Measurements from ENCODE around the gene RAMP3.
"Not testable (repeated sequence)": the region's sequence is repeated elsewhere in the genome, so short reads cannot be mapped to it uniquely, and the experiment has no call there.

RAMP3 gene

DNA sequence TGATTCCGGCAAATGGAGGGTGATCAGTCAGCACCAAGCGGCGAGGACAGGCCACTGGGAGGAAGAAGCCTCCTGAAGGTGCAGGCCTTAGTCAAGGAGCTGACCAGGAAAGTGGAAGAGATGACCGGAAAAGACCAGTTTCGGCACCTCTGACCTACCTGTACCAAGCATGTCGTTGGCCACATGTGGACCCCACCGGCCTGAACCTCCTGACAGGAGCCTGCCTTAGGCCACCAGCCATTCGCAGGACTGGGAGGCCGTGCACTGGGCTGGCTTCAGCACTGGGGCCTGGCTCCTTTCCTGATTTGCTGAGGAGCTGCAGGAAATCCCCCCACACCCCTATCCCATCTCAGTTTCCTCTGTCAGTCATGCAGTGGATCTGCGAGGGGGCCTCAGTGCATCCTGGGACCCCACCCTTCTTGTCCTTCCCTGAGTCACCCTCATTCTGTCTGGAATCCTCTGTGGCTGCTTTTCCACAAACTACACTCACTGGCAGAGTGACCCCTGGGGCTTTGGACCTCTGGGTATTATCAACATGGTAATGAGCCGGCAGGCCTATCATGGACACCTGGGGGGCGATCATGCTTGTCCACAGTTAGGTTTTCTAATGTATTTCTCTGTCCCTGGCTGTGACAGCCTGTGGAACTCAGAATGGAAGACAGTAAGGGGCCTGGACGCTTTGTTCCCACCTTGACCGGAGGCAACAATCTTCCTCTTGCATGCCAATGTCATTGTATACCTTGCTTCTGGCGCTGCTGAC lies 33.0 kb downstream of the RAMP3 start:
- no peak for DNase-seq

DNA sequence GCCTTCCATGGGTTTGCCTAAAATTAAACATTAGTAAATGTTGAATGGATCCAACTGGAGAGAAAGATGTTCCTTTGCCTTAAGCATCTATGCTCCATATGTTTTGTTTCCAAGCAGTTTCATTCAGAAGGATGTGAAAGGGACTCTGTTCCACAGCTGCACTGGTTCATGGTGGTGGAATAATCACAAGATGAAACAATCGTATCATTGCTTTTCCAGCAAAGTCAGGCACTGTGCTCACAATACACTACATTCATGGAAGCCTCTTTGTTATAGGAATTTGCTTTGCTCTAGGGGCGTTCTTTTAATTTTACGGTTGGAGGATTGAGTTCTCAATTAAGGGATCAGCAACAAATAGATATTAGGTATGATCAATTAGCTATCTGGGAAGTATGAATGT lies 33.8 kb downstream of the RAMP3 start:
- DNase-seq, result peak in 13 of 51 donors; percentile 5 to 69 (median 31)

DNA sequence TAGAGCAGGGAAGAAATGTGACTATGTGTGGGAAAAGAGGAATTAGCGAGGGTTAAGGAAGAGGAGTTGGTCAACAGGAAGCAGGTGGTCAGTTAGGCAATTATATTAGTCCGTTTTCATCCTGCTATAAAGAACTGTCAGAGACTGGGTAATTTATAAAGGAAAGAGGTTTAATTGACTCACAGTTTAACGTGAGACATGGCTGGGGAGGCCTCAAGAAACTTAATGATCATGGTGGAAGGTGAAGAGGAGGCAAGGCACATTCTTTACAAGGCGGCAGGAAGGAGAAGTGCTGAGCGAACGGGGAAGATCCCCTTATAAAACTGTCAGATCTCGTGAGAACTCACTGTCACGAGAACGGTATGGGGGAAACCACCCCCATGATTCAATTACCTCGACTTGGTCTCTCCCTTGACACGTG lies 35.0 kb downstream of the RAMP3 start:
- no peak for DNase-seq

DNA sequence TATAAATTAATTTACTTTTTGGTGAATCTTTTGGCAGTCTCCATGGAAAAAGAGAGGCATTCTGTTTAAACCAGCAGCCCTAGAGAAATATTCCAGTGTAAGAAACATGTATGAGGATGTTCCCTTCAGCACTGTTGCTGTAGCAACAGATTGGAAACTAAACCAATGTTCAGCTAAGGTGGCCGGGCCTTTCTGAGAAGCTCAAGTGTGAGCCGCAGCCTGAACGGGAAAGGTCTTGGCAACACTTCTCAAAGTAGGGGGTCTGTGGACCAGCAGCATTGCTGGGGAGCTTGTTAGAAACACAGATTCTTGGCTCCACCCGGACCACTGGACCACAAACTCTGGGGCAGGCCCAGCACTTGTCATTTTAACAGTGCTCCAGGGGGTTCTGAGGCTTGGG lies 36.2 kb downstream of the RAMP3 start:
- DNase-seq, result peak in 1 of 51 donors; percentile 5

DNA sequence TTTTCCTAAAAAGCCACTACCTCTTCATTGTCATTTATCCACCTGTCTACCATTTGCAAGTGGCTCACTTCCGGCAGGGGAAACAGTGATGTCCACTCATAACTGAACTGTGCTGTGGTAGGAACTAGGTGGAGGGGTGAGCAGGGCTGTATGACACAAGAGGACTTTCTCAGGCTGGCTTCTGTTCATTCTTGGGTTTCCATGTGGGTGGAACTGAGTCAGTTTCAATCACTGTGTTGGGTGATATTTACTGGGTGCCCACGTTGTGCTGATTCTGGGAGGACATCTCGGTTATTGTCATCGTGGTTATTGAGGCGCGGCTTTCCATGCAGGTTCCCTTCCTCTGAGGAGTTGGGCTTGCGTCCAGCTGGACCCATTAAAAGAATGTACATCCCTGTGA lies 38.8 kb downstream of the RAMP3 start:
- peak in 1 of 51 donors; percentile 33 for DNase-seq

DNA sequence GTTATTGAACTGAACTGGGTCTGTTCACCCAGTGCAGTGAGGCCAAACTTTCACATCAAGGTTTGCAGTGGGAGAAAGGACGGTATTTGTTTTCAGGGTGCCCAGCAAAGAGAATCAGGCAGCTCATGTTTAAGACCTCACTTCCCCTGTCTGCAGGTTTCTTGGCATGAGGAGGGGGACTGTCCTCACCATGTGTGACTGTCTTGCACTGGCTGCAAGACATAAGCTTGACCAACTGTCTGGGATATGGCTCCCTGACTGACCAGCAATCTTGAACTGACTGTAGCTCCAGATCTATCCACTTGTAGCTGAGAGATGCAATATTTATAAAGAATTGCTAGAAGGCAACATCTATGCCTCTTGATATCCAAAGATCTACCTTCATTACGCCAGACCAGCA lies 39.9 kb downstream of the RAMP3 start:
- DNase-seq, result no peak

DNA sequence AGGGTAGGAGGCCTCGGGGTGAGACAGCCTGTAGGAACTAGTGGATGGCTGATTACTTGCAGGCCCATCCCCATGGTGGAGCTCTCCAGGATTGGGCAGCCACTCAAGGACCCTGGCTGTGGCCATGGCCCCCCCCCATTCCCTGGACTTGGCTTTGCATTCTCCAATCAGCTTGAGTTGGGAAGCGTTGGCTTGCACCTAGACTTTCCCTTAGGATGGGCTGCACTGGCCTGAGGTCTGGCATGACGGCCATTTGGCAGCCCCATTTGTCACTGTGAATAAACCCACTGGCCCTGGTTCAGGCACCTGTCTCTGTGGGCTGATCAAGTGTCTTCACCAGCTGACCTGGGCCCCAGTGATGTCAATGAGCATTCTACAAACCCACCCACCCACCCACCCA lies 41.4 kb downstream of the RAMP3 start:
- DNase-seq, result no peak

DNA sequence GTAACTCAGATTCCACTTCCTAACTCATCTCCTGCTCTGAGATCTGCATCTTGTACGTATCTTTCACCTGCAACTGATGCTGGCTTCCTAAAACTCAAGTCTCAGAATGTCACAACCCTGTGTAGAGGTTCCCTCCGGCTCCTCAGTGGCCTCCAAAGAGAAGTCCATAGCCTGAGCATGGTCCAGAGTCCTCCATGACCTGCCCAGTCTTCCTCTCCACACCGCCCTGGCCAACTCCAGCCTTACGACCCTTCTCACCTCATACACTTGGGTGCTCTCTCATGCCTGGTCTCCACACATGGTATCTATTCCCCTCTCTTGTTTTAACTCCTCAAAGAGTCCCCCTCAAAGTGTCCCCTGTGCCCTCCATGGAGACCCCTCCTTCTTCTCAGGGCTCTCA lies 41.9 kb downstream of the RAMP3 start:
- DNase-seq, result no peak

DNA sequence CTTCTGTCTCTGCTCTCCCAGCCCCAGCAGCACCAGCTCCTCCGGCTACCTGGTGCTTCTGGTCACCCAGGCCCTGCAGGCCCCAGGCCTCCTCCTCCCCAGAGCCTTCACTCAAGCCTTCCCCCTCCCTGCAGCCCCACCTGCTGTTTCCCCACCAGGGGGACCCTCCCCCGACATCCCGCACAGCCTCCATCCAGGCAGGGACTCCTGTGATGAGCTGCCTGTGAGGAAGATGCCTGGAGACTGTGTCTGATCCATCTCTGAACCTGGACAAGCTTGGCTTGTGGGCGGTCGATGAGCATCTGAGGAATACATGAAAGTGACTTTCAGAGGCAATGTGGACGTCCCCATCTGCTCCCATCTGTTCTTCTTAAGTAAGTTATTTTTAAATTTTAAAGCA lies 45.0 kb downstream of the RAMP3 start:
- peak in 1 of 51 donors; percentile 29 for DNase-seq

DNA sequence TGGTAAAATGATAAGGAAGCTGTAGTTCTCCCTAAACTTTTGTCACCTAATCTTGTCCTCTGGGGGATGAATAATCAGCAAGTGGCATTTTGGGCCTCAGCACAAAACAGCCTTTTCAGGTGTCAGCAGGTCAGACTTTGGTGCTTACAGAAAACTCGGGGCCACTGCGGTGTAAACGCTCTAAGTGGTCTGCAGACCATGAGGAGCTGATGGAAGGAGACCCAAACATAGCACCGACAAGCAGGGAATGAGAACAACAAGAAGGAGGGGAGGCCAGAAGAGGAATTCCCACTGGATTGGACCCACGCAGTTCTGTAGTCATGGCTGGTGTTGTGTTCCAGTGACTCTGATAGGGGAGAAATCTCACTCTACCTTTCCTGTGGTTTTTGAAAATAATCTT lies 45.4 kb downstream of the RAMP3 start:
- no peak for DNase-seq

DNA sequence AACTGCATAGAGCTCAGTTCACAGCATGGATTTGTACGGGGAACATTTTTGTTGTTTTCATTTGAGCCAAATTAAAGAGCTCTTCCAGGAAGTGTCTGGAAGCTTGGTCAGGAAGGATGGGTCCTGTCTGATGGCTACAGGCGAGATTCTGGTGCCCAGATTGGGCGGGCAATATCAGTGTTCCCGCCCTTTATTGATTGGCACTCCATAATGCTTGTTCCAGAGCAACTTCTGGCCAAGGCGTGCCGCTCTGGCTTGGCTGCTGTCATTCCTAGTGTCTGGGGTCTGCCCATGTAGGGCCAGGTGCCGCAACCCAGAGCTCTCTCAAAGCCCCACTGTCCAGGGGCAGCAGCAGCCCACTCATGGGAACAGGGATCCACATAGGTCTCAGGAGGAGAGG lies 45.9 kb downstream of the RAMP3 start:
- no peak for DNase-seq

DNA sequence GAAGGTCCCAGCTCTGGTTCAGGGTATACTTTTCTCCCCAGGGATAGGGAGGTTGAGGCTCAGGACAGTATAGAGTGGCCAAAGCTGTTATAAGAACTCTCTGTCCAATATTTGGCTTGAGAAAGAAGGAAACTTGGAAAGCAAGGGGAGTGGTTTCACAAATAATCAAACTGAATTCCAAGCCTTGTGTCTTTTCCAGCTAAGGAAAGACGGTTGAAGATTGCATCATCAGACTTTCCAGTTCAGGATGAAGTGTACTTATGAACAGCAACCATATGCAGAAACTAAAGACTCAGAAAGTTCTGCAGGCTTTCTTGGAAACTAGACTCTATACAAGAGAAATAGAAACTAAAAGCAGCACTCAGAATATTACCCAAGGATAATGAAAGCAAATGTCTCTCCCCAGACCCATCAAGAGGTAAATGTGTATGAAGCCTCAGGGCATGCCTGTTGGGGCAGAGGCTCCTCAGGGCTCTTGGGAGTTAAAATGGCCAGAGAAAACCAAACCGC lies 46.4 kb downstream of the RAMP3 start:
- no peak for DNase-seq

DNA sequence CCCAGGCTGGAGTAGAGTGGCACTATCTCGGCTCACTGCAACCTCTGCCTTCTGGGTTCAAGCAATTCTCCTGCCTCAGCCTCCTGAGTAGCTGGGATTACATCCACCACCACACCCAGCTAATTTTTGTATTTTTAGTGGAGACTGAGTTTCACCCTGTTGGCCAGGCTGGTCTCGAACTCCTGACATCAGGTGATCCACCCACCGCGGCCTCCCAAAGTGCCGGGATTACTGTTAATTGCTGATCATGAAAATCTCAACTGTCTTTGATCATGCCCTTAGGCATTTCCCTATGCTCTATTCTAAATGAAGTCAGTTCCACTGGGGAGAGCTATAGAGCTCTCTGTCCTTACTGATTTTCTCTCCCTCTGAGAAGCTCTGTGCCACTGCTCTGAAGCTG lies 48.7 kb downstream of the RAMP3 start:
- DNase-seq, result not testable (repeated sequence)

DNA sequence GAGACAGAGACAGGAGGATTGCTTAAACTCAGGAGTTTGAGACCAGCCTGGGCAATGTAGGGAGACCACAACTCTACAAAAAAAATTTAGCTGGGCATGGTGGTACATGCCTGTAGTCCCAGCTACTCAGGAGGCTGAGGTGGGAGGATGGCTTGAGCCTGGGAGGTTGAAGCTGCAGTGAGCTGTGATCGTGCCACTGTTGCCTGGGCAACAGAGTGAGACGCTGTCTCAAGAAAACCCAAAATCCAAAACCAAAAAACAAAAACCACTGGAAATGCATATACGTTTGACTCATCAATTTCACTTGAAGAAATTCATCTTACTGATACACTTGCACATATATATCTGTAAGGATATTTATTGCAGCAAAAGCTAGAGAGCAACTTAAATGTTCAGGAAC lies 52.3 kb downstream of the RAMP3 start:
- not testable (repeated sequence) for DNase-seq

DNA sequence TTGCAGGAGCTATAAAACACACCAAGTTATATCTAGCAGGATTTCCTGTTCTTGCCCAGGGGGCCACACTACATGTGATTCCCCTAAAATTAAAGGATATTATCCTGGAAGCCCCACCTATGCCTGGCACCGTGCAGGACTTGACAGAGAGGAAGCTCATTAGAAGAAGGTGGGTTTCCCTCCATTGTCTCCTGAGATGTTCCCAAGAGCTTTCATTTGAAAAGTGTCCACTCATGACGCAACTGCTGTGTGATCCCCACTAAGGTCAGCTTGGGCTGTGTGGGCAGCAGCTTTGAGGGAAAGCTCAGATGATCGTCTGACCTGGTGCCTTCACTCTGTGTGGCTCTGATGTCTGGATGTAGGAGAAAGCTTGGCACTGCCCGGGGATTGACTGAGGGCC lies 53.5 kb downstream of the RAMP3 start:
- DNase-seq, result no peak

DNA sequence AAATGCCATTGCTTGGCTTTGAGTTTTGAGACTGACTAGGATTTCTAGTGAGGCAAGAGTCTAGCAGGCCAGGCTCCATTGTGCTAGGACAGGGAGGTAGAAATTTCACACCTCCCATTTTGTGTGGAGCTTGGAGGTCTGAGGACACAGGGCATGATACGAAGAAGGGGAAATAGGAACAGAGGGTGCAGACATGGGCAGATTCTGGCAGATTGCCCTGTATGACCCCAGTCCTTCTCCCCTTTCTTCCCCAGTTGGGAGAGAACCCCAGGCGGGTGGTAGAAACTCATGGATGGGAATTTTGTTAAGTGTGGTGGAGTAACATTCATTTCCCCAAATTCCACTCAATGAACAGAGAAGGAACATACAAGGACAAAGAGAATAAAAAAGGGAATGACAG lies 54.4 kb downstream of the RAMP3 start:
- DNase-seq, result no peak

DNA sequence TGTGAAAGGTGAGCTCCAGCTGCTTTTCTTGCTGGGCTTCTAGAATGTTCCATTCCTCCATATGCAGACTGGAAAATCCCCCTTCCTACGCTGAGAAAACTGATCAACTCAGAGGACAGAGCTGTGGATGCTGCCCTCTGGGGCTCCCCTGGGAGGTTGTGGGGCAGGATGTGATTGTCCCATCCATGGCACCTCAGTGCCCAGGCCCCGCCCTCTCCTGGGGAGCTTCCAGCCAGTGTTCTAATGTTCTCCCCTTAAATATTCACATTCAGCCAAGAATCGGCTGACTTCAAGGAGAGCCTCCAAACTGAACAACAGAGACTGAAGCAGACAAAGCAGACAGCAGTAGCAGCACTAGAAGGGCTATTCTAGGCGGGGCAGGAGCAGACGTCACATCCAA lies 55.0 kb downstream of the RAMP3 start:
- no peak for DNase-seq

DNA sequence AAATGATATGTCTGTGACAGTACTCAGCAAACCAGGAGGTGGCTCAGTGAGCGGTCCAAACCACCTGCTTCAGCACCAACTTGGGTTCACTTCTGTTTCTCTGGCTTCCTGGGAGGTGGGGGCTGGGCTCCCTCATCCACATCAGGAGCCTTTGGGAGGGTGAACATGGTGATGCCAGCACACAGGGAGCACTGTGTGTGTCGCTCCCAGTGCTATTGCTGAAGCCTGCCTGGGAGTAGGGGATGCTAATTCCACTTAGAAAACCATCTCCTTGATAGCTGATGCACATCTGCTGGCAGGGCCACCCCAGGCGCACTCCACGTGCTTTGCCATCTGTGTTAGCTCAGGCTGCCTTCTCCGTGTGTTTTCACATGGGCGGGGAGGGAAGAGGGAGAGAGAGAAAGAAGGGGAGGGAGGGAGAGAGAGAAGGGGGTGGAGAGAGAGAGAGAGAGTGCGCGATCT lies 58.0 kb downstream of the RAMP3 start:
- DNase-seq, result no peak

DNA sequence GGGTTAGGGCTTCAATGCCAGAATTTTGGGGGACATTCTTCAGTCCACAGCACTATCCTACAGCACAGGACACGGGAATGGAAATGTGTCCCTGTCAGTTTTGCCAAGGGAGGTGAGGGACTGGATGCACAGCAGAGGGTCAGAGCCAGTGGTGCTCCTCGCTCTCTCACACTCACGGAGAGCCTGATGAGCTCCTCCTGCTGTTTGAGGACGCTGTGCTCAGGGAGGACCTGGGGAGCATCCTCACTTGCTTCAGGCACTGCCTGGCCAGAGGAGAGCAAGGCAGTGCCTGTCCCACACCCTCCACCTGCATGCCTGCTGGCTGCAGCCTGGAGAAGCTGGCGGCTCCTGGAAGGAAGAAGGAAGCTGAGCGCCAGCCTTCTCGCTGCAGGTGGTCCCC lies 58.6 kb downstream of the RAMP3 start:
- no peak for DNase-seq

DNA sequence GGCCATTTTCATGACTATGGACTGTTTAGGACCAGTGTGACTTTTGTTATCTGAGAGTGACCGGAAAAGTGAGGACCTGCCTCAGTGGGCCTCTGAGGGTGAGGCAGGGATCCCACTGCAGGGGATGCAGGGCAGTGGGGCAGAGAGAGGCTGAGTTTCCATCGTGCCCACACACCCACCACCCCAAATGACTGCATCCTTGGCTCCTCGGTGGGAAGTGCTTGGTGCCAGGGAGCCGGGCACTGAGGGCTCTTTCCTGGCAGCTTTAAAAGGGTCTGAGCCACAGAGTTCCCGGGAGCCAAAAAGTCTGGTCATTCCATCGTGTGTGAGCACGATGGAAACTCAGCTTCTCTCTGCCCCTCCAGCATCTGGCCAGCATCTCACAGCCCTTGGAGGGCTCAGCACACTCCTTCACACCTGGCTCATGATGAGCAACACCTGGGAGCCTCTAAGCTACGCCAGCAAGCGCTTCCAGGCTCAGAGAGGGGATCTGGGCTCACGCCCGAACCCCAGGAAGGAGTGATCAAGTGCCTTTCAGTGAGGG lies 59.1 kb downstream of the RAMP3 start:
- DNase-seq, result no peak

DNA sequence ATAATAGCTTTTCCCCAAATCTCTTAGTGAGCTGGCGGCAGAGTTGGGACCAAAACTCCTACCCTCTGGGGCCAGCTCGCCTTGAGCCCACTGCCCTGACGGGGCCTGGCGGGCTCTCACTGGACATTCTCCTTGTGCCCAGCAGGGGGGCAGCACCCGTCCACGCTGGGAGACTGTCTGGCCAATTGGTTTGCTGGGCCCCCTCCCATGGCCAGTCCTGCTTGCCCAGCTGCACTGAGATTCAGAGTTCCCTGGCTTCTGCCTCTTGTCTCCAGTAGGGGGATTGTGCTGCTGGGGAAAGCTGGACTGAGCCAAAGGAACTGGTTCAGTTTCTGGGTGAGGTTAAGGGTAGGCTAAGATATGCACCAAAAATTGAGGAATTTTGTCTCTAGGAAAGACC lies 59.8 kb downstream of the RAMP3 start:
- DNase-seq, result peak in 2 of 51 donors; percentile 6 to 11

DNA sequence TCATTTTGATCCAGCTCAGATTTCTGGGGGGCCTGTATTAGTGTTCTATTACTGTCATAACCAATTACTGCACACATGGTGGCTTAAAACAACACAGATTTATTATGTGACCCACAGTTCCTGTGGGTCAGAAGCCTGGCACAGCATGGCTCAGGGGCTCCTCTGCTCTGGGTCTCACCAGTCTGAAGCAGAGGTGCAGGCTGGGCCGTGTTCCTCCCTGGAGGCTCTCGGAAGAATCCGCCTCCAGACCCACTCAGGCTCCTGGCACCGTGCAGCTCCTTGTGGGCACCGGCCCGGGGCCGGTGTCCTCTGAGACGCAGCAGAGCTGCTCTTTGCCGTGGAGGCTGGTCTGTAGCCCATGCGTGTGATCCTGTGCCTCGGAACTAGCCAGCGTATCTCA lies 61.5 kb downstream of the RAMP3 start:
- no peak for DNase-seq

DNA sequence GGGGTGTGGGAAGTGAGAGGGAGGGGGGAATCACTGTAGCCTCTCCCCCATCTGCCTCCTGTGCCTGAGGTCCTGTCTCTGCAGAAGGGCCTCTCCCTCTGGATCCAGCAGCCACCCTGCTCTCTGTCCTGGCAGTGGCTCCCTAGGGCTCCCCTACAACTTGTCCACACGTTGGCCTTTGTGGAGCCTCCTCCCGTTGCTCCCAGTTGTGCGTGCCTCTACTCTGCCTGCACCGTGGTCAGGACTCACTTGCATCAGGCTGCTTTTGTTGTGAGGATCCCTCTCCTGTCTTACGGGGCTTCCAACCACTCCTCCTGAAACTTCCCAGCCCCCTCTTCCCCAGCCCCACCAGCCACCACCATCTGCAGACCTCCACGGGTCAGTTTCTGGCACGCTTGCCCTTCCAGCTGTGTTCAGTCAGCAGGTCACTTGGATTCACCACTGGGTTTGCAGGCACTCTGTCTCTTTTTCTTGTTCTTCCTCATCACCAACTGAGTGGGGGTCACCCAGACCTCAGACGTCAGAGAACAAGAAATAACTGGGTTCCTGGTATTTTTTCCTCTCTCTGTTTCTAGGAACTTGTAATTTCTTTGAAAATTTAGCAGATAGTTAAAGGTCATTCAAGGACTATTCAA lies 62.3 kb downstream of the RAMP3 start:
- DNase-seq, result no peak
